ENCODE data around the gene OXLD1.

DNA sequence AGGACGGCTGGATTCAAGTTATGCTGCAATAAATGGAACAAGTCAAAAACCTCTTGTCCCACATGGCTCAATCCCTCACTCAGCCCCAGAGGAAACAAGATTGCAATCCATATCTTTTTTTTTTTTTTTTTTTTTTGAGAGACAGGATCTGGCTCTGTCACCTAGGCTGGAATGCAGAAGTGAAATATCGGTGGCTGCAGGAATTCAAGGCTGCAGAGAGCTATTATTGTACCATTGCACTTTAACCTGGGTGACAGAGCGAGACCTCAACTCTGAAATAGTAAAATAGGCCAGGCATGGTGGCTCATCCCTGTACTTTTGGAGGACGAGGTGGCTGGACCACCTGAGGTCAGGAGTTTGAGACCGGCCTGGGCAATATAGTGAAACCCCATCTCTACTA, 7.4 kb downstream of the OXLD1 start:
- TF ChIP-seq, protein P1, sequence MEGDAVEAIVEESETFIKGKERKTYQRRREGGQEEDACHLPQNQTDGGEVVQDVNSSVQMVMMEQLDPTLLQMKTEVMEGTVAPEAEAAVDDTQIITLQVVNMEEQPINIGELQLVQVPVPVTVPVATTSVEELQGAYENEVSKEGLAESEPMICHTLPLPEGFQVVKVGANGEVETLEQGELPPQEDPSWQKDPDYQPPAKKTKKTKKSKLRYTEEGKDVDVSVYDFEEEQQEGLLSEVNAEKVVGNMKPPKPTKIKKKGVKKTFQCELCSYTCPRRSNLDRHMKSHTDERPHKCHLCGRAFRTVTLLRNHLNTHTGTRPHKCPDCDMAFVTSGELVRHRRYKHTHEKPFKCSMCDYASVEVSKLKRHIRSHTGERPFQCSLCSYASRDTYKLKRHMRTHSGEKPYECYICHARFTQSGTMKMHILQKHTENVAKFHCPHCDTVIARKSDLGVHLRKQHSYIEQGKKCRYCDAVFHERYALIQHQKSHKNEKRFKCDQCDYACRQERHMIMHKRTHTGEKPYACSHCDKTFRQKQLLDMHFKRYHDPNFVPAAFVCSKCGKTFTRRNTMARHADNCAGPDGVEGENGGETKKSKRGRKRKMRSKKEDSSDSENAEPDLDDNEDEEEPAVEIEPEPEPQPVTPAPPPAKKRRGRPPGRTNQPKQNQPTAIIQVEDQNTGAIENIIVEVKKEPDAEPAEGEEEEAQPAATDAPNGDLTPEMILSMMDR (IDR thresholded peaks at IDR 0.05), result no peak
- TF ChIP-seq POLR2A (IDR thresholded peaks at IDR 0.05), result no peak

All from uterus (tissue), 2 donors.